Stimulated activated naive CD8-positive, alpha-beta T cell treated with anti-CD3 and anti-CD28 coated beads, Interleukin-15, Interleukin-2, amounts not matched to agents 100 U/mL and 50 U/mL, for 24 hours (primary cell): Measurements from ENCODE around the gene ERBB4.
"Not testable (repeated sequence)": the region's sequence is repeated elsewhere in the genome, so short reads cannot be mapped to it uniquely, and the experiment has no call there.

Experiments
- ATAC-seq: fragments of 150-1000 bp; cut with Tn5 transposase; one replicate; pipeline ENCODE4 v1.10.0; 2021
- DNase-seq: peaks from one replicate; pipeline ENCODE4 v3.0.0; 2021

The ERBB4 gene

GRCh38 chr2:212299333-212299732, 239.3 kb downstream of the ERBB4 start:
- no peak for ATAC-seq
- DNase-seq: no peak

- no peak for DNase-seq
Measured at GRCh38 chr2:212295571-212295970, 243.0 kb downstream of the ERBB4 start.

GRCh38 chr2:212294816-212295215, 243.8 kb downstream of the ERBB4 start:
- no peak for DNase-seq
- no peak for ATAC-seq

More at GRCh38 chr2:212295571-212295970, 243.0 kb downstream of the ERBB4 start:
- no peak for ATAC-seq

DNA sequence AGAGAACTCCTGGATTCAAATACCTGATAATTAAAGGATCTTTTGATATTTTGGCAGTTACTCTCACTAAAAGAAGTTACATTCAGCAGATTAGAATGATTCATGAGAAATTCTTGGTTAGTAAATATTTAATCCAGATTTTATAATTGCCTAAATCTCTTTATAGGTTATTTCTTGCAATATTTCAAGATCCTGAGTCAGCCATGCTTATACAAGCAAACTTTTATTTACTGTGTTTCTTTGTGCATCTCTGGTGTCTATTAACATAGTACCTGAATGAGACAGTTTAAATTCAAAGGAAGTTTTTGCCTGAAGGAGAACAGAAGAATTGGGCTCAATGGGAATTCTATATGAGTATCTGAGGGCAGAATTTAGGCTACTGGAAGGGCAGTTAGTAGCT, 249.3 kb downstream of the ERBB4 start:
- DNase-seq (no peak), ATAC-seq (no peak)

DNA sequence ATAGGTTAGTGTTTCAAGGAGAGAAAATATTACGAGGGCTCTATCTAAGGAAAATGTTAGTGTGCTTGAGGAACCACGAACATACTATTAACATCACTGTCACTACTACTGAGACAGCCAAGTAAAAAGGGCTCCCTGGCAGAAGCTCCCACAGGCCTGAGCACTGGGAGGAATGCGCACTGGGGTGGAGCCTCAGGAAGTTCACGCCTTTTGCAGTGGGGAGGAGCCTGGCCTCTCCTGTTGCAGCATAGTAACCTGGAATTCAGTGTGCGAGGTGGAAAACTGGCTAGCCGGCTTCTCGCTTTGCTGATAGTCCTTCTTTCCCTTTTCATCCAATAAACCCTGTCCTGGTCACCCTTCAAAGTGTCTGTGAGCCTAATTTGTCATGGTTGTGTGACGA, 250.3 kb downstream of the ERBB4 start:
- ATAC-seq (no peak), DNase-seq (no peak)

DNA sequence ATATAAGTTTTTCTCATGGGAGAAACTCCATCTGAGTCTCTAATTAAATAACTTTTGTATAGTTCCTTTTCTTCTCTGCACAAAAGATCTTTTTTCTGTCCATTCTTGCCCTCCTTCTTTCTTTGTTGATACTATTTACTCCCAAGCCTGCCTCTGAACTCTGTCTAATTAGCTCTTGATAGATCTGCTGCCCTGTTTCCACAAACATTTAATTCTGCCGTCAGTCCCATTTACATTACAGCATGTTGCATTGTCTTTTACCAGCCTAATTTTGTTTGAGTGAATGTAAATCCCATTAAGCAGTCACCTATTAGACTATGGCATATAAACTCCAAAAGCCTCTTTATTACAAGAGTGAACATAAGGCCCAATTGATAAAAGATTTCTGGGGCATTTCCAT, 254.4 kb downstream of the ERBB4 start:
- ATAC-seq: no peak
- no peak for DNase-seq

- DNase-seq: no peak
- no peak for ATAC-seq
Measured at GRCh38 chr2:212282671-212283261, 255.8 kb downstream of the ERBB4 start.

- no peak for ATAC-seq
- DNase-seq: no peak
Measured at GRCh38 chr2:212276813-212277212, 261.8 kb downstream of the ERBB4 start.

GRCh38 chr2:212274215-212274614, 264.4 kb downstream of the ERBB4 start:
- no peak for ATAC-seq
- DNase-seq: no peak

- ATAC-seq (no peak), DNase-seq (no peak)
Measured at GRCh38 chr2:212271583-212271982, 267.0 kb downstream of the ERBB4 start.

DNA sequence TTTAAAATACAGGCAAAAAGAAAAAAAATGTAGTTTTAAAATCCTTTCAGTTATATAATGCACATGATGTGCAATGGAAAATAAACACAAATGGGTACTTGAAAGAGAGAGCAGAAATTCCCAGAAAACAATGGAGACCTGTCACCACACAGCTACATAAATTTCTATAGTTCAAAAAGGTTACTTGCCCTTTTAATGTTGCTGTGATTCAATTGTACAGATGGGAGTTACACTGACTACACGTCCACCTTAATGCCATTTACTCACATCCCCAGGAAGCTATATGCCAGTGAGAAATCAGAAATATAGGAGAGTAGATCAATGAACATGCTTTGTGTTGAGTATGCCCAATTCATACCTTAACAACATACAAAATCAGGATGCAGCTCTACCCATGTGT, 269.6 kb downstream of the ERBB4 start:
- ATAC-seq (no peak), DNase-seq (no peak)

- DNase-seq (no peak), ATAC-seq (no peak)
Measured at GRCh38 chr2:212266297-212266696, 272.3 kb downstream of the ERBB4 start.

GRCh38 chr2:212265777-212266176, 272.8 kb downstream of the ERBB4 start:
- DNase-seq (no peak), ATAC-seq (no peak)

GRCh38 chr2:212264187-212264586, 274.4 kb downstream of the ERBB4 start:
- ATAC-seq: no peak
- no peak for DNase-seq

DNA sequence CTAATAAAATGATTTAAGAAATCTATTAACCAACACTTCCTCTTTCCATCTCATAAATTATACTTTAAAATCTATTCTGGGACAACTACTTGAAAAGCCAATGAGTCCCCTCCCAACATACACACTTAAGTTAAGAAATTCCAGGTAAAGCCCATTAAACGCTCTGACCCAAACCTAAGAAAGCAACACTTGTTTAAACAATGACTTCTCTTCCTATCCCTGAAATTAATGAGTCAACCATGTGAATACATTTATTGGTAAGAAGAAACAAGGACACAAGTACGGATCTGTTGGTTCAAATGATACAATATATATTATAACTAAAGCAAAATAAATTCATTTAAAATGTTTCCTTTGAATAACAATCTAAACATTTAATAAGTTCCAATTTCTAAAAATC, 279.4 kb downstream of the ERBB4 start:
- ATAC-seq (no peak), DNase-seq (no peak)

GRCh38 chr2:212254339-212254738, 284.3 kb downstream of the ERBB4 start:
- DNase-seq: no peak
- no peak for ATAC-seq

GRCh38 chr2:212249451-212249850, 289.2 kb downstream of the ERBB4 start:
- ATAC-seq (no peak), DNase-seq (no peak)

GRCh38 chr2:212245880-212246279, 292.7 kb downstream of the ERBB4 start:
- ATAC-seq (no peak), DNase-seq (no peak)

DNA sequence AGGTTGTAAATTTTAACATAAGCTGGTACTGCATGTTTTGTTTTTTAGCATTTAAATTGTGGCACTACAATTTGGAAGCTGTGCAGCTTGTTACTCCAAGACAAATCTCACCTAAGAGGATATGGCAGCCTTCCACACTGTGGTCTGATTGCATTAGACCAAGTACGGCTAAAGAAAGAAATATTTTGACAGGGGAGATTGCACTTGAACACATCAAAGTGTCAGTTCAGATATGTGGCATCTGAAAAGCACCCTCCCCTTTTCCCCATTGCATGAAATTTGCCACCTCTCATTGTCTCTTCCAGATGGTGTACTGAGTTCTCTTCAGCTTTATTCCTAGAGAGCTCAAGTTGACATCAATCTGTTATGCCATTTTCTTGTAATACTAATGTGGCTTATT, 295.9 kb downstream of the ERBB4 start:
- no peak for DNase-seq
- ATAC-seq: no peak

GRCh38 chr2:212238152-212238551, 300.4 kb downstream of the ERBB4 start:
- ATAC-seq, DNase-seq: not testable (repeated sequence)

GRCh38 chr2:212237350-212238095, 301.1 kb downstream of the ERBB4 start:
- DNase-seq (no peak), ATAC-seq (no peak)

DNA sequence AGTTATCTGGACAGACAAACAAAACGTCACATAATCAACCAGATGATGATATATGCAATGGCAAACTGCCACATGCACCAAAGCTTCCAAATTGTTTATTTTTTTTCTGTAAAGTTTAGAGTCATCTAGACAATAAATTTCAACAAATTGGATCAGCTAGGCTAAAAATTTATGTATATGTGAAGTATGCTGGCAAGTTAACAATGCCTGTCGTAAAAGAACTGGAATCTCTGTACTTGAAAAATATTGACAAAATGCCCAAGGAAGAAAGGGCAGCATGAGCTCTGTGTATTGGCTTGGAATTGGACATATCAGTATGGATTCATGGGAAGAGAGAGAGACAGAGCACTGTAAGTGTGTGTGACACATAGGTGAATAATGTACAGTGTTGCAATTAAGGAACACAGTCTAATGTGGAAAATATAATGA, 309.8 kb downstream of the ERBB4 start:
- ATAC-seq (no peak), DNase-seq (no peak)

DNA sequence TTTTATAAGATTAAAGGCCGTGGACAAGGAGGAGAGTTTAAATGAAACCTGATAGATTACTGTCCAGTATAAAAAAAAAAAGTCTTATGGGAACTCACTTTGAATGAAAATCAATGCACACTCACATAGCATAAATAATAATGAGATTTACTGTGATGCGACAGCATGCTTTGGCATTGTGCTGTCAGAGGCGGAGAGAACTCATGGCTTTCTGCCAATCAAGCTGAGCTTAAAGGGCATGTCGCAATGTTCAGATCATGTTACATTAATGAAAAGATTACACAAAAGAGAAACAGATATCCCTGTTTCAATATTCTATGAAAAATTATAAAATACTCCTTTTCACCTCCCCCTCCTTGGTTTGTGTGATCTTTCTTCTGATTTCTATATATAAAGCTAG, 310.8 kb downstream of the ERBB4 start:
- ATAC-seq (no peak), DNase-seq (no peak)

GRCh38 chr2:212226114-212226513, 312.5 kb downstream of the ERBB4 start:
- ATAC-seq (no peak), DNase-seq (no peak)
